Activated CD8-positive, alpha-beta memory T cell treated with anti-CD3 and anti-CD28 coated beads, Interleukin-2, amount 50 U/mL, for 48 hours (primary cell): ENCODE measurements around the gene EEF1AKMT1.
"Not testable (repeated sequence)": the region's sequence is repeated elsewhere in the genome, so short reads cannot be mapped to it uniquely, and the experiment has no call there.

Source experiments
- DNase-seq: peaks from one replicate; pipeline ENCODE4 v3.0.0-alpha.2; 2020

EEF1AKMT1 gene

DNA sequence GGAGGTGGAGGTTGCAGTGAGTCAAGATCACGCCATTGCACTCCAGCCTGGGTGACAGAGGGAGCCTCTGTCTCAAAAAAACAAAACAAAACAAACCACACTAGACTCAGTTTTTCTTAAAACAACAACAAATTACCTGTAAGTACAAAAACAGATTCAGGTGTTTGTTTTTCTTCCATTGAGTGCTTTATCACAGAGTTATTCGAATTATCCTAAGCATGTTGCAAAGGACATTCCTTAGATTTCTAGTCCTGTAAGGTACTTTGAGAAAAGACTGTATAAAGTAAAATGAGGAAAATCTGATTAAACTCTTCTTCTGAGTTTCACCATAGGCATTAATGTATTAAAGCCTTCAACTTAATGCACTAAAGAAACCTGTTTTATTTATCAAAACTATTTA is 2.2 kb upstream of the EEF1AKMT1 start:
- no peak for DNase-seq

DNA sequence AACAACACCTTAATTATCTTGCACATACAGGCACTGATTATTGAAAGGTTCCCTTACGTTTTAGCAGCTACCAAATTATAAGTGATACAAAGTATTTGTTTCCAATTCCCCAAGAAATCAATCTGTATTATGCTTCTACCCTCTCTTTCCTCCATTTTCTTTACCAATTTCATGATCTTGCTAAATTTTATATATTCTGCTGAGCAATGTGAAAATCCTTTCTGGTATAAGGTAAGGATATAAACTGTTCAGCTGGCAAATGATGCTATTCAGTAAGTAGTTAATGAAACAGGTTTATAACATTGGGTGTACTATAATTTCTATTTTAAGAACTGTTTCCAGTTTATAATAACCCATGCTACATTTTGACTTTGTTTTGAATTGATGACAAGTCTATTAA is 985 bp upstream of the EEF1AKMT1 start:
- no peak for DNase-seq

DNA sequence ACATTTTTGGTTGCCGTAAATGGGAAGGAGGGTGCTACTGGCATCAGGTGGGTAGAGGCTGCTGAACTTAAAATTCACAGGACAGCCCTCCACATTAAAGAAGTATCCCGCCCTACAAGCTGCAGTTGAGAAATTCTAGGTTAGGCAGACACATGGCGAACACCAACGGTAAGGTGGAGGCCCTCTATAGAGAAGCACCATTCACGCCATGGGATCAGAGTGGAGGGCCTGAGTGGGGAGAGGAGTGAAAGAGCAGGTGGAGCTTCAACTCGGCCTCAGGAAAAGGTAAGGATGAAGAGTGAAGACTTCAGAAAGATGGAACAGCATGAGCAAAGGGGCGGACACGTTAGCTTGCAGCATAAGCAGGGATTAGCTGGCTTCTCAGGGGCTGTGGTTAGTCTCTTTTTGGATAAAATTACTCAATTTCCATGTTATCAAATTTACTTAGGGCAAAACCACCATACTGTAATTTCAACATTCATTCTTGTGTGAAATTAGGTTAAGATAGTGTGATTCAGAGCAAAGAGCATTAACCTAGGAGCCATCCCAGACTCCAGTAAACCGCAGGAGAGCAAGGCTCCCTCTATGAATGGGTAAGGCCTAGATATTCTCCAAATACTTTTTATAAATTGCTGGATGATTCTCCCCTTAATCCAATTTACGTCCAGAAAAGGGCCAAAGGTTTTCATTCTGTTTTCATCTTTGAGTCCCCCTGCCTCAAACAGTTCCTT is 1.2 kb downstream of the EEF1AKMT1 start:
- DNase-seq = no peak

DNA sequence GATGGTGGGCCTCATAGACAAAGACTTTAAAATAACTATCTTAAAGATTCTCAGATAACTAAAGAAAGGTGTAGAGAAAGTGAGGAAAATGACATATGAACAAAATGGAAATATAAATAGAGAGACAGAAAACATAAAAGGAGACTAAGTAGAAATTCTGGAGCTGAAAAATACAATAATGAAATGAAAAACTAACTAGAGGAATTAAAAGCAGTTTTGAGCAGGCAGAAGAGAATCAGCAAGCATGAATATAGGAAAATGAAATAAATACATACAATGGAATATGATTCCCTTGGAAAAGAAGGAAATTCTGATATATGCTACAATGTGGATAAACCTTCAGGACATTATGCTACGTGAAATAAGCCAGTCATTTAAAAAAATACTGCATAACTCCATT is 3.9 kb downstream of the EEF1AKMT1 start:
- DNase-seq = no peak

DNA sequence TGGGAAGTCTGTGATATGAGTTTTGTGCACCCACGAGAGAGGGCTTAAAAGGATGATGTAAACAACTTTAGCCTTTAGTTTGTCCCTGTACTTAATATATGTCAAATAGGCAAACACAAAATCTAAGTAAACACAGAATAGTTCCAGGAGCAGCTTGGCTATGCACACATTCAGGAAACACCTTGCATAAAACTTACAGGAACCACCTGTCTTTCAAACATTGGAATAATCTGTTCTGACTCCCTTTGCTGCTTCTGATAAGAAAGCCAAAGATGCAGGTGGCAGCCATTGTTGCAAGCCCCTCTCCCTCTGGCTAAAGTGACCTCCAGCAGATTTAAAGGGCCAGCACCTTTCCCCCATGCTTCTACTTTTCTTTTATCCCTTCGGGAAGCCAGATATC is 4.7 kb downstream of the EEF1AKMT1 start:
- no peak for DNase-seq

DNA sequence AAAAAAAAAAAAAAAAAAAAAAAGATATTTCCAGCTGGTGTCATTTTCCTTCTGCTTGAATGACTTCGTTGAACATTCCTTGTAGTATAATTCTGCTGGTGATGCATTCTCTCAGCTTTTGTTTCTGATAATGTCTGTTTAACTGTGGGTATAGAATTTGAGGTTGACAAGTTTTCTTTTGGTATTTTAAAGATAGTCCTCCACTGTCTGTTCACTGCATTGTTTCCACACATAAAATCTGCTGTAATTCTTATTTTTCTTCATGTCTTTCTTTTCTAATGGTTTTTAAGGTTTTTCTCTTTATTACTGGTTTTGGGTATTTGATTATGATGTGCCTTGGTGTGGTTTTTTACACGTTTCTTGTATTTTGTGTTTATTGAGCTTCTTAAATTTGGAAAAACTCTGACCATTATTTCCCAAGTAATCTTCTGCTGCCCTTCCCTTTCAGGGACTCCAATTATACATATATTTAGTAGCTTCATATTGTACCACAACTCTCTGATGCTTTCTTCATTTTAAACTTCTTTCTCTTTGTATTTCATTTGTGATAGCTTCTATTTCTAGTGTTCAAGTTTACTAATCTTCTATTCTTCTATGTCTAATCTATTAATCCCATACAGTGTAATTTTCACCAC is 6.3 kb downstream of the EEF1AKMT1 start:
- no peak for DNase-seq

DNA sequence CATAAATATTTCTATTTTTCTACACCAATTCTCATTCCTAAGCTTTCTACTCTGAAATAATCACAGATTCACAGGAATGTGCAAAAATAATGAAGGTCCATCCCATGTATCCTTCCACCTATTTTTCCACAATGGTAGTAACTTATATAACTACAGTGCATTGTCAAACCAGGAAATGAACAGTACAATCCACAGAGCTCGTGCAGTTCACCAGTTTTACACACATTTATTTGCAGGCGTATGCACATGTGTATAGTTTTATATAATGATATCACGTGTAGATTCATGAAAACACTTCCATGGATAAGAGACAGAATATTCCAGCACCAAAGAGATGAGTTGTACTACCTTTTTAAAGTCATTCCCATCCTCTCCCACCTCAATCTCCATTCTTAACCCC is 12.9 kb downstream of the EEF1AKMT1 start:
- DNase-seq = no peak

DNA sequence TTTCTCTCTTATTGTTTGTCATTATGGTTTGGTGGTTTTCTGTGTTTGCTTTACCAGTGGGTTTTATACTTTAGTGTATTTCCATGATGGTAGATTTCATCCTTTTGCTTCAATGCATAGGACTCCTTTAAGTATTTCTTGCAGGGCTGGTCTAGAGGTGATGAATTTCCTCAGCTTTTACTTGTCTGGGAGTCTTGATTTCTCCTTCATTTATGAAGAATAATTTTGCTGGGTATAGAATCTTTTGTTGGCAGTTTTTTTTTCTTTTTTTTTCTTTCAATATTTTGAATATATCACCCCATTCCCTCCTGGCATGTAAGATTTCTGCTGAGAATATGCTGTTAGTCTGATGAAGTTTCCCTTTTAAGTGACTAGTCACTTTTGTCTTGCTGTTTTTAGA is 19.8 kb downstream of the EEF1AKMT1 start:
- no peak for DNase-seq

DNA sequence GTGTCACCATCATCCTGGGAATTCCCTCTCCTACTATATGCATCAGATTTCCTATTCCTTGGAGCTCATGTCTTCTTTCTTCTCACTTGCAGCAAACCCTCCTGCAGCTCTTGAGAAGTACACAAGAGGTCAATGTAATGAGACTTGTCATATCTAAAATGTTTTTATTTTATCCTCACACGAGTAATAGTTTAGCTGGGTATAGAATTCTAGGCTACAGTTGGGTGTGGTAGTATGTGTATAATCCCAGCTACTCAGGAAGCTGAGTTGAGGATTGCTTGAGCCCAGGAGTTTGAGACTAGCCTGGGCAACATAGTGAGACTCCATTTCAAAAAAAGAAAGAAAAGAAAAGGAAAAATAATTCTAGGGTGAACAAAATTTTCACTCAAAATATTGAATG is 24.4 kb downstream of the EEF1AKMT1 start:
- no peak for DNase-seq

DNA sequence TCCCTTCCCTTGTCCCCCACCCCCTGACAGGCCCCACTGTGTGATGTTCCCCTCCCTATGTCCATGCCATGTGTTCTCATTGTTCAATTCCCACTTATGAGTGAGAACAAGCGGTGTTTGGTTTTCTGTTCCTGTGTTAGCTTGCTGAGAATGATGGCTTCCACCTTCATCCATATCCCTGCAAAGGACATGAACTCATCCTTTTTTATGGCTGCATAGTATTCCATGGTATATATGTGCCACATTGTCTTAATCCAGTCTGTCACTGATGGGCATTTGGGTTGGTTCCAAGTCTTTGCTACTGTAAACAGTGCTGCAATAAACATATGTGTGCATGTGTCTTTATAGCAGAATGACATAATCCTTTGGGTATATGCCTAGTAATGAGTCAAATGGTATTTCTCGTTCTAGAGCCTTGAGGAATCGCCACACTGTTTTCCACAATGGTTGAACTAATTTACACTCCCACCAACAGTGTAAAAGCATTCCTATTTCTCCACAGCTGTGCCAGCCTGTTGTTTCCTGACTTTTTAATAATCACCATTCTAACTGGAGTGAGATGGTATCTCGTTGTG is 29.8 kb downstream of the EEF1AKMT1 start:
- DNase-seq = not testable (repeated sequence)

DNA sequence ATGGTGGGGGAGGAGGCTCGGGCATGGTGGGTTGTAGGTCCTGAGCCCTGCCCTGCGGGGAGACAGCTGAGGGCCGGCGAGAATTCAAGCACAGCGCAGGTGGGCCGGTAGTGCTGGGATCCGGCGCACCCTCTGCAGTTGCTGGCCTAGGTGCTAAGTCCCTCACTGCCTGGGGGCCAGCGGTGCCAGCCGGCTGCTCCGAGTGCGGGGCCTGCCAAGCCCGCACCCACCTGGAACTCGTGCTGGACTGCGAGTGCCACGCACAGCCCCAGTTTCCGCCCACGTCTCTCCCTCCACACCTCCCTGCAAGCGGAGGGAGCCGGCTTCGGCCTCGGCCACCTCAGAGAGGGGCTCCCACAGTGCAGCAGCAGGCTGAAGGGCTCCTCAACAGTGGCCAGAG is 33.7 kb downstream of the EEF1AKMT1 start:
- DNase-seq = no peak

DNA sequence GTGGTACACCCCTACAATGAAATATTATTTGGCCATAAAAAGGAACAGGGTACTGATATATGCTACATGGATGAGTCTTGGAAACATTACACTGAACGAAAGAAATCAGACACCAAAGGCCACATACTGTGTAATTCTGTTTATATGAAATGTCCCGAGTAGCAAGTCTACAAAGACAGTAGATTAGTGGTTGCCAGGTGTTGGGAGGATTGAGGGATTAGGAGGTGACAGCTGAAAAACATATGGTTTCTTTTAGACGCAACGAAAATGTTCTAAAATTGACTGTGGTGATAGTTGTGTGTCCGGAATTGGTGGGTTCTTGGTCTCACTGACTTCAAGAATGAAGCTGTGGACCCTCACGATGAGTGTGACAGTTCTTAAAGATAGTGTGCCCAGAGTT is 35.1 kb downstream of the EEF1AKMT1 start:
- no peak for DNase-seq

DNA sequence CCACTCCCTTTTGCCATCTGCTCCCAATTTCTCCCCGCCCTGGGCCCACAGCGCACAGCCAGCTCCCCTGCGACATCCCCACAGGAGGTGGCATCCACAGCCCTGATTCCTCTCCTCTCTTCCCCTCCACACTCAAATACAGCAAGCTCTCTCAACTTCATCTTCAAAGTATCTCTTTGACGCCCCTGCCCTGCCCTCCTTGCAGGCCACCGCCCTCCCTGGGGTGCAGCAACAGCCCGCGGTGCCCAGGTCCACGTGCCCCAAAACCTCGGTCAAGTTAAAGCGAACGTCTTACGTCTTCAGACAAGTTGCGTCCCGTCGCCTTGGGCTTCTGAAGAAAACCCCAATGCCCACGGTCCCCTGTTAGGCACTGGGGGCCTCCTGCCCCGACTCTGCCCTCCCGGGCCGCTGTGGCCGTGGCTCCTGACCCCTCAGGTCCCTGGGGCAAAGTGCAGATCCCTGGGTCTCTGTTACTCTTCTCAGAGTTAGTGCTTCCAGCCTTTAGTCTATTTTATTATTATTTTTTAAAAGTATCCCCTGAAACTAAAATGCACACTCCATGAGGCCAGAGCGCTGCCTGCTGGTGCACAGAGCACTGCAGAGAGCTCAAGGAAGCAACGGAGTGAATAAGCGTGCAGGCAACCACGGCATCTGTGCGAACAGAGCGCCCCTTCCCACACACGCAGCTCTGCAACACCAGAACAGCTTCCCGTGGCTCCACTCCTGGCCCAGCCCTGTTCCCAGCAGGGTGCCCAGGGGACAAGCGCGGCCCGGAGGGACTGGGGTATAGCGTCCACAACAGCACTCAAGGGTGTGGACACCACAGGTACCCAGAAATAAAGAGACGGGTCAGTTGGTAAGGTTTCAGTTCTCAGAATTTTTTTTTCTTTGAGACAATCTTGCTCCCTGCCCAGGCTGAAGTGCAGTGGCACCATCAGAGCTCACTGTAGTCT is 43.9 kb downstream of the EEF1AKMT1 start:
- no peak for DNase-seq

DNA sequence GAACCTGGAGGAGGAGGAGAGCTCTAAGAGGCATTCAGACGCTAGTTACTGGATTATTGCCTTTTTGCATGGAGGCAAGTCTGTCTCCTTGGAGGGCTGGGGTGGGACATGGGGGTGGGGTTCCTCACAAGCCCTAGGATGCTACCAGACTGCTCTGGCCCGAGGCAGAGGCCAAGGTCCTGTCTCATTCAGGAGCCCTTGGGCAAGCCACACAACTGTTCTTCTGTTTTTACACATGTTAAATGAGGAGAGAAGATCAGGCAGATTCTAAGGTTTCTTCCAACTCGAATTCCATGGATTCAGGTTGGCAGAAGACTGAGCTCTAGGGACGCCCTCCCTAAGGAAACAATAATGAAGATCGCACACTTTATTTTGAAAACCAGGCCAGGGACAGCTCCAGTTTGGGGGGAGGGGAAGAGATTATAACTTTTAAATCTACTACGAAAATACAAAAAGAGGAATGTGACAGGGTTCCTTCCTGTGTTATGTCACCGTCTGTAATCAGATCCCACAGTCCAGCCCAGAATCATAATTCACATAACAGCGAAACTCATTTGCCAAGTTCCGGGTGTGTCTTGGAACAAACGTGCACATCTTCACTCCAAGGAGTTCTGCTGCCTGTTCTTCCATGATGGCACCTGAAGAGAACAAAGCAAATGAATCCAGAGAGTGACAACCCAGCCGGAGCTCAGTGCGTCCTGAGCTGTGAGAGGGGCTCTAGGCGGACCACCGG is 45.0 kb downstream of the EEF1AKMT1 start:
- DNase-seq = no peak

DNA sequence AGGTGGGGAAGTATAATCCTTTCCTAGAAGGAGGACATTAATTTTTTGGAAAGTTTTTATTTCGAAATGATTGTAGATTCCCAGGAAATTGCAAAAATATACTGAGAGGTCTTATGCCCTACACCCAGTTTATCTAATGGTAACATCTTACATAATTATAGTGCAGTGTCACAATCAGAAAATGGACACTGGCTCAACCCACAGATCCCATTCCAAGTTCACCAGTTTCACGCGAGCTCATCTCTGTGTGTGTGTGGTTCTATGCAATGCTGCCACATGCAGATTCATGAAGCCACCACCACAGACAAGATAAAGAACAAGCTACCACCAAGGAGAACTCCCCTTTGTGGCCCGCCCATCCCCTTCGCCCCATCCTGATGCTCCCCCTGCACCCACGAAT is 45.9 kb downstream of the EEF1AKMT1 start:
- no peak for DNase-seq

DNA sequence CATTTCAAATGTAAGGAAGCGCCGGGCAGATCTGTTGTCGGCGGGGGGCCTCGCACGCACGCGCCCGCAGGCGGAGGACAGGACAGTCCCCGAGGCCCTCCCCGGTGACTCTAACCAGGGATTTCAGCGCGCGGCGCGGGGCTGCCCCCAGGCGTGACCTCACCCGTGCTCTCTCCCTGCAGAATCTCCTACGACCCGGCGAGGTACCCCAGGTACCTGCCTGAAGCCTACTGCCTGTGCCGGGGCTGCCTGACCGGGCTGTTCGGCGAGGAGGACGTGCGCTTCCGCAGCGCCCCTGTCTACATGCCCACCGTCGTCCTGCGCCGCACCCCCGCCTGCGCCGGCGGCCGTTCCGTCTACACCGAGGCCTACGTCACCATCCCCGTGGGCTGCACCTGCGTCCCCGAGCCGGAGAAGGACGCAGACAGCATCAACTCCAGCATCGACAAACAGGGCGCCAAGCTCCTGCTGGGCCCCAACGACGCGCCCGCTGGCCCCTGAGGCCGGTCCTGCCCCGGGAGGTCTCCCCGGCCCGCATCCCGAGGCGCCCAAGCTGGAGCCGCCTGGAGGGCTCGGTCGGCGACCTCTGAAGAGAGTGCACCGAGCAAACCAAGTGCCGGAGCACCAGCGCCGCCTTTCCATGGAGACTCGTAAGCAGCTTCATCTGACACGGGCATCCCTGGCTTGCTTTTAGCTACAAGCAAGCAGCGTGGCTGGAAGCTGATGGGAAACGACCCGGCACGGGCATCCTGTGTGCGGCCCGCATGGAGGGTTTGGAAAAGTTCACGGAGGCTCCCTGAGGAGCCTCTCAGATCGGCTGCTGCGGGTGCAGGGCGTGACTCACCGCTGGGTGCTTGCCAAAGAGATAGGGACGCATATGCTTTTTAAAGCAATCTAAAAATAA is 52.1 kb downstream of the EEF1AKMT1 start:
- DNase-seq = peak; percentile 61

DNA sequence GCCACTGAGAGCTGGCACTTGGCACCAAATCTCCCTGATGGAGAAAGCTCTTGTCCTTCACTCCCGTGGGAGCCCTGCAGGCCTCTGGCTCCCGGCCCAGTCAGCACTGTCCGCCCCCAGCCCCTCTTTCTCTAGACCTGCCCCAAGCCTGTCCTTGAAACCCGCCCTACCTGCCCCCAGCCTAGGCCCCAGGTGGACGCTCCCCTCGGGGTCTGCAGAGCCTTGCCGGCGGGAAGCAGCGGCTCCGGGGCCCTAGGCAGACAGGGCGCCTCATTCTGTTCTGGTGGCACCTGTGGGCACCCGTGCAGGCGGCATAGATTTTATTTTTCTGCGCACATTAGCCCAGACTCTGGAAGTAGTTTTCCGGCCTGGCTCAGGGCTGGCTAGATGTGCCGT is 52.7 kb downstream of the EEF1AKMT1 start:
- no peak for DNase-seq

DNA sequence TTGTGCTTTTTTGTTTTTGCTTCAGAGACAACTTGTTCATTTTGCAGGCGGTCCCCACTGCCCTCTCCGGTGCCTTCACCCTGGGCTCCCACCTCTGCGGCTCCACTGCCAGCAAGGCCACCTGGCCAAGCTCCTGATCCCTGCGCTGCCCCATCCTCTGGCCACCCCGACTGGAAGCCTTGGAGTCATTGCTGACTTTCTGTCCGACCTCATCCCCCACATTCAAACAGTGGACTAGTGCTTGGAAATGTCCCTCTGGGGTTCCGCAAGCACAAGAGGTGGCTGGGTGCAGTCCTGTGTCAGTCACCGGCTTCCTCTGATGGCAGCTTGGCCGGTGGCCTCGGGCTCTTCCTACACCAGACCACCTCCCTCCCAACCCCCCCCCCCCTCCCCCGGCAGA is 53.3 kb downstream of the EEF1AKMT1 start:
- DNase-seq = no peak

DNA sequence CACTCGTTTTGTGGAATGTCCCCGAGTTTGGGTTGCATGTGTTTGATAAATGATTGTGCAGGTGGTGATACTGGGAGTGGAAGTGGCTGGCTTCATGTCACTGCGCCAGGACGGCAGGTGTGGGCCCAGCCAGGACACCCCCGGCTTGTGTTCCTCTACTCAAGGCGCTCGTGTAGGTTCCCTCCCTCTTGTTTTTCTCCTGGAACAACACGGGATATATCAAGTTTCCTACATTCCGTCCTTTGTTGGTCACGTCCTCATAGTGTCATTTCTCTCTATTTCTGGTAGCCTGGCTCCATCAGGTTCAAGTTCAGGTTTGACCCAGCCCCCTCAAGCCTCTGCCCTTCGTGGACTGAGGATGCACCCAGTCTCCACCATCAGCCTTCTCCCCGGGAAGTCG is 54.0 kb downstream of the EEF1AKMT1 start:
- no peak for DNase-seq

DNA sequence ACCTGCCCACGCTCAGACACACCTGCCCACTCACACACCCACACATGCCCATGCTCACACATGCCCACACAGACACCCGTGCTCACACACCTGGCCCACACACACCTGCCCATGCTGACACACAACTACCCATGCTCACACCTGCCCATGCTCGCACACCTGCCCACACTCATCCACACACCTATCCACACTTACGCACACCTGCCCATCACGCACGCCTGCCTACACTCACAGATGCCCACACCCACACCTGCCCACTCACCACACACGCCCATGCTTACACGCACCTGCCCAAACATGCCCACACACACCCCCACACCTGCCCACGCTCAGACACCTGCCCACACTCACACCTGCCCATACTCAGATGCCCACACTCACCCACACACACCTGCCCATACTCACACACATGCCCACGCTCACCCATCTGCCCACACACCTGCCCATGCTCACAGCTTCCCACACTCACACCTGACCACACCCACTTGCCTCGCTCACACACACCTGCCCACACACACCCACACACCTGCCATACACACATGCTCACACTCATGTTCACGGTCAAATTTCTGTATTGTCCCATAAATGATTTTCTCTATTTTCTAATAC is 54.7 kb downstream of the EEF1AKMT1 start:
- DNase-seq = no peak
